ENCODE measurements around the gene SEPTIN1.

DNA sequence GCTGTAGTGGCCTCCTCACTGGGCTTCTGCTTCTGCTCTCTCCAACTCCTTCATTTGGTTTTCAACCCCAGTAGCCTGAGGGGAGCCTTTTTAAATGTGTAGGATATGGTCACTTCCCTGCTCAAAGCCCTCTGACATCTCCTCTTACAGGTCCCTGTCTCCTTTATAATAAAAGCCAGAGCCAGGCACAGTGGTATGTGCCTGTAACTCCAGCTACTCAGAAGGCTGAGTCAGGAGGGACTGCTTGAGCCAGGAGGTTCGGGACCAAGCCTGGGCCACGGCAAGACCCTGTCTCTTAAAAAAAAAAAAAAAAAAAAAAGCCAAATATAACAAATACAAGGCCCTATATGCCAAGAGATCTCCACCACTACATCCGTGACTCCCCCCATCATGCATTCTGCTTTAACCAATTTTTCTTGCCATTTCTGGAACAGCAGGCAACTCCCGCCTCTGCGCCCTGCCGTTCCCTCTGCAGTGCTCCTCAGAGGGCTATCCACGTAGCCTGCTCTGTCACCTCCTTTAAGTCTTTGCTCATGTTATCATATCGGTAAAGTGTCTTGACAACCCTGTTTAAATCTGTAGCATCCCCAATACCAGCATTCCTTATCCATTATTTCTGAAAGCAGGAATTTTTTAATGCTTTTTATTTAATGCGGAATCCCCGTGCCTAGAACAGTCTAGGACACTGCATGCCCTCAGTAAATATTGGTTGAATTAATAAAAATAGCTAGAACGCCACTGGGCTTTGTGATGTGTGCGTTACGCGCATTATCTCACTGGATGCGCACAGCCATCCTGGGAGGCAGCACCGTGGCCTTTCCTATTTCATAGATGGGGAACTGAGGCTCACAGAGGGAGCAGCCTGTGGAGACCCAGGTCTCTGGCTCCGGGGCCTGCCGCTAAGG lies 34.5 kb upstream of the SEPTIN1 start:
- TF ChIP-seq POLR2A (IDR thresholded peaks at IDR 0.05), result no peak
- TF ChIP-seq, protein P1, sequence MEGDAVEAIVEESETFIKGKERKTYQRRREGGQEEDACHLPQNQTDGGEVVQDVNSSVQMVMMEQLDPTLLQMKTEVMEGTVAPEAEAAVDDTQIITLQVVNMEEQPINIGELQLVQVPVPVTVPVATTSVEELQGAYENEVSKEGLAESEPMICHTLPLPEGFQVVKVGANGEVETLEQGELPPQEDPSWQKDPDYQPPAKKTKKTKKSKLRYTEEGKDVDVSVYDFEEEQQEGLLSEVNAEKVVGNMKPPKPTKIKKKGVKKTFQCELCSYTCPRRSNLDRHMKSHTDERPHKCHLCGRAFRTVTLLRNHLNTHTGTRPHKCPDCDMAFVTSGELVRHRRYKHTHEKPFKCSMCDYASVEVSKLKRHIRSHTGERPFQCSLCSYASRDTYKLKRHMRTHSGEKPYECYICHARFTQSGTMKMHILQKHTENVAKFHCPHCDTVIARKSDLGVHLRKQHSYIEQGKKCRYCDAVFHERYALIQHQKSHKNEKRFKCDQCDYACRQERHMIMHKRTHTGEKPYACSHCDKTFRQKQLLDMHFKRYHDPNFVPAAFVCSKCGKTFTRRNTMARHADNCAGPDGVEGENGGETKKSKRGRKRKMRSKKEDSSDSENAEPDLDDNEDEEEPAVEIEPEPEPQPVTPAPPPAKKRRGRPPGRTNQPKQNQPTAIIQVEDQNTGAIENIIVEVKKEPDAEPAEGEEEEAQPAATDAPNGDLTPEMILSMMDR (IDR thresholded peaks at IDR 0.05), result no peak
